ENCODE data around the gene GC. TPM values are rescaled to one million over a fixed set of nuclear protein-coding genes. Genes with fewer than 3 reads are reported as not detected.
"Not testable (repeated sequence)": the region's sequence is repeated elsewhere in the genome, so short reads cannot be mapped to it uniquely, and the experiment has no call there.

GC gene
- total and polyA plus RNA-seq, 5 donors from 2014 or later, result not detected

DNA sequence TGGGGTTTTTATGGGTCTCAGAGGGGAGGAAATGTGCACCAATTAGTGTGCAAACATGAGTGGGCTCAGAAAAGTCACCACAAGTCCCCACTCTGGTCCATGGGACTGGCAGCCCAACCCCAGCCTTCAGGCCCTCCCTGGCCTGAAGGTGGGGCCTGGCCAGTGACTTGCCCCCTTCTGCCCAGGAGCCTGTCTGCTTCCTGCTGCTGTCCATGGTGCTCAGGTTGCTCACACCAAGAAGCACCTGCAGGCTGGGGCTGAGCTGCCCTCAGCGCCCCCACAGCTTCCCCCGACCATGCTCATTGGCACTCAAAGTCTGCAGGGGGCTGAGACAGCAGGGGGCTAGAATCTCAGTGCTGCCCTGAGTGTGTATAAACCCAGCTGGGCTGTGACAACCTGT, 30.6 kb upstream of the GC start:
- Mint-ChIP-seq H3K27me3 (no peaks in the 10 kb centered on the region), H3K4me3 (no peak overlapping the region), H3K9me3 (peaks cover 0 to 2% (median 0%) of the 10 kb centered on the region in 7 donors), H3K27ac (no peak overlapping the region), H3K4me1 (no peaks in the 10 kb centered on the region), H3K36me3 (no peaks in the 10 kb centered on the region)
- no peaks in the 10 kb centered on the region for H3K36me3 ChIP-seq (ENCODE audit: control insufficient read depth, insufficient read depth, low read length)
- H3K9me3 ChIP-seq (ENCODE audit: control insufficient read depth in 2 of 2, low read length in 2 of 2), result no peaks in the 10 kb centered on the region
- H3K4me3 ChIP-seq (ENCODE audit: low read depth, low read length), result no peak overlapping the region
- H3K27ac ChIP-seq (ENCODE audit: insufficient read depth, low read length, poor library complexity, severe bottlenecking), result no peak overlapping the region
- H3K27me3 ChIP-seq (ENCODE audit: control insufficient read depth, insufficient read depth, low read length), result no peaks in the 10 kb centered on the region
- DNase-seq (no peak), ATAC-seq (ENCODE audit: low read depth in 2 of 2) (no peak)
- H3K4me1 ChIP-seq (ENCODE audit: control insufficient read depth, insufficient read depth, low read length, poor library complexity, severe bottlenecking), result no peaks in the 10 kb centered on the region

- H3K4me1 Mint-ChIP-seq; H3K27me3 ChIP-seq (ENCODE audit: control insufficient read depth, insufficient read depth, low read length); DNase-seq; ATAC-seq (ENCODE audit: low read depth in 2 of 2); H3K9me3 ChIP-seq (ENCODE audit: control insufficient read depth in 2 of 2, low read length in 2 of 2); H3K9me3 Mint-ChIP-seq; H3K4me3 ChIP-seq (ENCODE audit: low read depth, low read length); H3K27me3 Mint-ChIP-seq; H3K27ac ChIP-seq (ENCODE audit: insufficient read depth, low read length, poor library complexity, severe bottlenecking); H3K4me1 ChIP-seq (ENCODE audit: control insufficient read depth, insufficient read depth, low read length, poor library complexity, severe bottlenecking); H3K36me3 Mint-ChIP-seq; H3K27ac Mint-ChIP-seq; H3K4me3 Mint-ChIP-seq; H3K36me3 ChIP-seq (ENCODE audit: control insufficient read depth, insufficient read depth, low read length): not testable (repeated sequence)
Observed at GRCh38 chr4:71809805-71810204, 25.9 kb upstream of the GC start.

- Histone ChIP-seq H3K36me3 (ENCODE audit: control insufficient read depth, insufficient read depth, low read length) (no peaks in the 10 kb centered on the region), H3K27ac (ENCODE audit: insufficient read depth, low read length, poor library complexity, severe bottlenecking) (no peak overlapping the region), H3K9me3 (ENCODE audit: control insufficient read depth in 2 of 2, low read length in 2 of 2) (no peaks in the 10 kb centered on the region), H3K4me3 (ENCODE audit: low read depth, low read length) (no peak overlapping the region), H3K4me1 (ENCODE audit: control insufficient read depth, insufficient read depth, low read length, poor library complexity, severe bottlenecking) (no peaks in the 10 kb centered on the region), H3K27me3 (ENCODE audit: control insufficient read depth, insufficient read depth, low read length) (no peaks in the 10 kb centered on the region)
- Mint-ChIP-seq H3K27ac (no peak overlapping the region), H3K27me3 (no peaks in the 10 kb centered on the region), H3K9me3 (peaks cover 0 to 4% (median 0%) of the 10 kb centered on the region in 7 donors), H3K4me1 (no peaks in the 10 kb centered on the region), H3K36me3 (no peaks in the 10 kb centered on the region), H3K4me3 (no peak overlapping the region)
- ATAC-seq (ENCODE audit: low read depth in 2 of 2), result no peak
- no peak for DNase-seq
Observed at GRCh38 chr4:71807469-71807868, 23.6 kb upstream of the GC start.

GRCh38 chr4:71805230-71805629, 21.4 kb upstream of the GC start:
- H3K27me3 ChIP-seq (ENCODE audit: control insufficient read depth, insufficient read depth, low read length); H3K4me3 ChIP-seq (ENCODE audit: low read depth, low read length); H3K36me3 Mint-ChIP-seq; H3K9me3 Mint-ChIP-seq; H3K27ac Mint-ChIP-seq; DNase-seq; H3K27ac ChIP-seq (ENCODE audit: insufficient read depth, low read length, poor library complexity, severe bottlenecking); H3K4me1 Mint-ChIP-seq; H3K4me3 Mint-ChIP-seq; H3K36me3 ChIP-seq (ENCODE audit: control insufficient read depth, insufficient read depth, low read length); ATAC-seq (ENCODE audit: low read depth in 2 of 2); H3K9me3 ChIP-seq (ENCODE audit: control insufficient read depth in 2 of 2, low read length in 2 of 2); H3K27me3 Mint-ChIP-seq; H3K4me1 ChIP-seq (ENCODE audit: control insufficient read depth, insufficient read depth, low read length, poor library complexity, severe bottlenecking): not testable (repeated sequence)

DNA sequence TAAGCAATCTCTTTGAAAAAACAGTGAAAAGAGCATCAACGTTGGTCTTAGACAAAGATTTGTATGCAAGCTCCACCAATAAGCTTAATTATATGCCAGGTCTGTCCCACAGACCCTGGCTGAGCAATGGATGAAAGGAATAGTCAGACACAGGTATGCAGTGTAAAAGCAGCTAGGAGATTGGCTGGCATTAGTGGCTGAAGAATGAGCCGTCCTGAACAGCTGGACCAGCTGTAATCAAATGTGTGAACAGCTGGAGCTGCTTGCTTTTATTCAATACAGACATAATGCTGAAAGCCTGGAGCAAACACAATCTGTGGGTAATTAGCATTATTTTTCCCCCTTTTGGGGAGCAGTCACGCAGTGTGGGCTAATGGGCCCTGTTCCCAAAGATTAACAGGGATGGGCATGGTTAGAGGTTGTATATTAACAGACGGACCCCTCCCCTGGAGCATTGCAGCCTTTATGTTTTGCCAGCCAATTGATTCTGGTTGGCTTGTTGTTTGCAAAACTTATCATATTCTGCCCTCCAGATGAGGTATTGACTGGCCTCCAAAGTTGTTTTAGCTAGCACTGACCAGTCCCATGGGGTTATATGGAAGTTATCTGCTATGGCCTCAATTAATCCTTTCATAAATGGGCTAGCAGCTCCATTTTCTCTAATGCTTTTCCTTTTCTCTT, 20.3 kb upstream of the GC start:
- H3K27ac Mint-ChIP-seq; ATAC-seq (ENCODE audit: low read depth in 2 of 2); DNase-seq; H3K4me3 ChIP-seq (ENCODE audit: low read depth, low read length); H3K4me1 ChIP-seq (ENCODE audit: control insufficient read depth, insufficient read depth, low read length, poor library complexity, severe bottlenecking); H3K4me1 Mint-ChIP-seq; H3K27ac ChIP-seq (ENCODE audit: insufficient read depth, low read length, poor library complexity, severe bottlenecking); H3K9me3 Mint-ChIP-seq; H3K27me3 Mint-ChIP-seq; H3K36me3 Mint-ChIP-seq; H3K27me3 ChIP-seq (ENCODE audit: control insufficient read depth, insufficient read depth, low read length); H3K4me3 Mint-ChIP-seq; H3K9me3 ChIP-seq (ENCODE audit: control insufficient read depth in 2 of 2, low read length in 2 of 2); H3K36me3 ChIP-seq (ENCODE audit: control insufficient read depth, insufficient read depth, low read length): not testable (repeated sequence)

GRCh38 chr4:71785959-71786358, 2.1 kb upstream of the GC start:
- Histone ChIP-seq H3K36me3 (ENCODE audit: control insufficient read depth, insufficient read depth, low read length) (no peaks in the 10 kb centered on the region), H3K4me3 (ENCODE audit: low read depth, low read length) (no peak overlapping the region), H3K27me3 (ENCODE audit: control insufficient read depth, insufficient read depth, low read length) (no peaks in the 10 kb centered on the region), H3K27ac (ENCODE audit: insufficient read depth, low read length, poor library complexity, severe bottlenecking) (no peak overlapping the region), H3K4me1 (ENCODE audit: control insufficient read depth, insufficient read depth, low read length, poor library complexity, severe bottlenecking) (no peaks in the 10 kb centered on the region), H3K9me3 (ENCODE audit: control insufficient read depth in 2 of 2, low read length in 2 of 2) (no peaks in the 10 kb centered on the region)
- Mint-ChIP-seq H3K36me3 (no peaks in the 10 kb centered on the region), H3K4me1 (no peaks in the 10 kb centered on the region), H3K4me3 (no peak overlapping the region), H3K27me3 (no peaks in the 10 kb centered on the region), H3K9me3 (peaks cover 0 to 3% (median 0%) of the 10 kb centered on the region in 7 donors), H3K27ac (no peak overlapping the region)
- ATAC-seq (ENCODE audit: low read depth in 2 of 2) (no peak), DNase-seq (no peak)

DNA sequence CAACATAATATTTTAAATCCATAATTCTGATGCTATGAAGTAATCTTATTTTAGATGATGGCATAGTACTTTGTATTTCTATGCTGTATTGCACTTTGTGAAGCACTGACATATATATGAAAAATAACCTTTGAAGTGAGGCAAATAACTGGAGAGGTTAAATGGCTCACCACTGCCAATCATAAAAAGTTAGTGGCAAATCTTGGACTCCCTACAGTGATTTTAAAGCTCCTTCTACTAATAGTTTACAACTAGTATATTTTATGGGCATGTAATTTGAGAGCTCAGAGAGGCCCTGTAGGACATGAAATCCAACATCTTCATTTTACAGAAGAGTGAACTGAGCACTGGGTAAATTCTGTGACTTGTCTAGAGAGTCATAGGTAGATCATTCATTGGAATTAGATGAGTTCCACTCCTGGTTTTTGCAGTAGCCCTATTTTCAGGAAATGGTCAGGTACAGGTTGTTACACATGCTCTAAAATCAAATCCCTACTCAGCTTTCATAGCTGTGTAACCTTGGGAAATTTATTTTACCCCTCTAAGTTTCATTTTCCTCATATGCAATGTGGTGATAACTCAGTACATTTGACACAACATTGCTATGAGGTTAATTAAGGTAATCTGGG, 804 bp upstream of the GC start:
- Histone ChIP-seq H3K27me3 (ENCODE audit: control insufficient read depth, insufficient read depth, low read length) (no peaks in the 10 kb centered on the region), H3K9me3 (ENCODE audit: control insufficient read depth in 2 of 2, low read length in 2 of 2) (no peaks in the 10 kb centered on the region), H3K27ac (ENCODE audit: insufficient read depth, low read length, poor library complexity, severe bottlenecking) (no peak overlapping the region), H3K4me1 (ENCODE audit: control insufficient read depth, insufficient read depth, low read length, poor library complexity, severe bottlenecking) (no peaks in the 10 kb centered on the region), H3K4me3 (ENCODE audit: low read depth, low read length) (no peak overlapping the region), H3K36me3 (ENCODE audit: control insufficient read depth, insufficient read depth, low read length) (no peaks in the 10 kb centered on the region)
- no peak overlapping the region for H3K27ac Mint-ChIP-seq
- H3K9me3 Mint-ChIP-seq, result peaks cover 0 to 3% (median 0%) of the 10 kb centered on the region in 7 donors
- H3K4me1 Mint-ChIP-seq, result no peaks in the 10 kb centered on the region
- H3K36me3 Mint-ChIP-seq, result no peaks in the 10 kb centered on the region
- no peak overlapping the region for H3K4me3 Mint-ChIP-seq
- no peak for DNase-seq
- H3K27me3 Mint-ChIP-seq, result no peaks in the 10 kb centered on the region
- ATAC-seq (ENCODE audit: low read depth in 2 of 2), result no peak

- DNase-seq, result no peak
- Mint-ChIP-seq H3K4me3 (no peak overlapping the region), H3K27me3 (no peaks in the 10 kb centered on the region), H3K27ac (no peak overlapping the region), H3K9me3 (peaks cover 0 to 4% (median 0%) of the 10 kb centered on the region in 7 donors), H3K4me1 (no peaks in the 10 kb centered on the region), H3K36me3 (no peaks in the 10 kb centered on the region)
- Histone ChIP-seq H3K27me3 (ENCODE audit: control insufficient read depth, insufficient read depth, low read length) (no peaks in the 10 kb centered on the region), H3K36me3 (ENCODE audit: control insufficient read depth, insufficient read depth, low read length) (no peaks in the 10 kb centered on the region), H3K9me3 (ENCODE audit: control insufficient read depth in 2 of 2, low read length in 2 of 2) (no peaks in the 10 kb centered on the region), H3K4me1 (ENCODE audit: control insufficient read depth, insufficient read depth, low read length, poor library complexity, severe bottlenecking) (no peaks in the 10 kb centered on the region), H3K27ac (ENCODE audit: insufficient read depth, low read length, poor library complexity, severe bottlenecking) (no peak overlapping the region), H3K4me3 (ENCODE audit: low read depth, low read length) (no peak overlapping the region)
- no peak for ATAC-seq (ENCODE audit: low read depth in 2 of 2)
Observed at GRCh38 chr4:71777891-71778290, 6.0 kb downstream of the GC start.

All from CD4-positive, CD25-positive, alpha-beta regulatory T cell (primary cell).